ENCODE data around the gene FAM240B. TPM values are rescaled to one million over a fixed set of nuclear protein-coding genes. Genes with fewer than 3 reads are reported as not detected.

FAM240B gene
- total and polyA plus RNA-seq, 5 experiments from 2014 or later, result not detected

- POLR2A ChIA-PET, result no interaction called here
- DNase-seq (no peak), ATAC-seq (no peak)
- H3K4me1 Mint-ChIP-seq, result peaks cover 0 to 9% (median 4%) of the 10 kb centered on the region in 4 donors
- no peaks in the 10 kb centered on the region for H3K9me3 Mint-ChIP-seq
- no peaks in the 10 kb centered on the region for H3K36me3 Mint-ChIP-seq
- no peak overlapping the region for H3K27ac Mint-ChIP-seq
- H3K4me3 Mint-ChIP-seq, result no peak overlapping the region
- H3K27me3 Mint-ChIP-seq, result peaks cover 7 to 33% (median 9%) of the 10 kb centered on the region in 5 donors
Observed at GRCh38 chr9:38675831-38676230, 44.1 kb downstream of the FAM240B start.

DNA sequence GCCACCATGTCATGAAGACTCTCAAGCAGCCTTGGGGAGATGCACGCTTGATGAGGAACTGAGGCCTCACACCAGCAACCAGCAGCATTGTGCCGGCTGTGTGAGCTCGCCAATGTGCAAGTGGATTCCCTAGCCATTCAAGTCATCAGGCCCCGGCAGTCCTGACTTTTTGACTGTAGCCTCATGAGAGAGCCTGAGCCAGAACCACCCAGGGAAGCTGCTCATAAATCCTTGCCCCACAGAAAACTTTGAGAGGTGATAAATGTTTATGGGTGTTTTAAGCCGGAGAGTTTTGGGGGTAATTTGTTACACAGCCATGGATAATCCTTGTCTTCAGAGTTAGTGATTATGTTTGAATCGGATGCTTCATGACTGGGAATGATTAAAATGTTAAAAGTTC is 44.7 kb downstream of the FAM240B start:
- ATAC-seq (no peak), DNase-seq (no peak)
- Mint-ChIP-seq H3K4me3 (no peak overlapping the region), H3K9me3 (no peaks in the 10 kb centered on the region), H3K27ac (peak overlapping the region in 1 of 10 donors; percentile 25), H3K4me1 (peaks cover 0 to 9% (median 4%) of the 10 kb centered on the region in 4 donors), H3K36me3 (no peaks in the 10 kb centered on the region), H3K27me3 (peaks cover 5 to 30% (median 9%) of the 10 kb centered on the region in 5 donors)
- POLR2A ChIA-PET, result no interaction called here

DNA sequence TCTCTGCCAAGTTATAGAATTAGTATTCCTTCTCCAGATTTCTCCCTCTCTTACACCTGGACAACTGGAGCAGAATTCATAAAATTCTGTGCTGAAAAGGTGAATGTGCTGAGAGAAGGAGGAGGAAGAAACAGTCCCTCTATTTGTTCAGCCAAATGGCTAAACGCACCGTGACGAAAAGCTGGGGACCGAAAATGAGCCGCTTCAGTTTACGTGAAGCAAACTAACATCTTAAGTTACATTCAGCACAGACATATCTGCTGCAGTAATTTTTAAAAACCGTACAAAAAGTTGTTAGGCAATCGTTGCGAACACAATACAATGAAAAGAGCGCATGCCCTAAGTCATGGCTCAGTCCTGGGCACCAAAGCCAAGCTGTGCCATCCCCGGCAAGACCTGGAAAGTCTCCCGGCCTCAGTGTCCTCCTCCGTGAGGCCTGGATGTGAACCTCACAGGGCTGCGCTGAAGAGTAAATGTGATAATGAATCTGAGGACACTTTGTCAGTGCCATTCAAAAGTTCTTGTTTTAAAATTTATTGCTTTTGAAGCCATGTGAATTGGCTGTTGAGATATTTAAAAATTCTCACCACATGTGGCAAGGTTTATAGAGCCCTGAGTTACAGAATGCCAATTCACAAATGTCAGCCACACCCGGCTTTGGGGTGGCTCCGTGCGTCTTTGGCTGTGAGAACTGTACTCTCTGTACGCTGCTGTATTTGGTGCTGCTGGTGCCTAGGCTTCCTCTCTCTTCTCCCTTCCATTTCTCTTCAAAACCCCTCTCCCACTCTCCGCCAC is 46.3 kb downstream of the FAM240B start:
- H3K4me3 Mint-ChIP-seq, result no peak overlapping the region
- peaks cover 0 to 9% (median 4%) of the 10 kb centered on the region in 4 donors for H3K4me1 Mint-ChIP-seq
- peaks cover 8 to 31% (median 17%) of the 10 kb centered on the region in 5 donors for H3K27me3 Mint-ChIP-seq
- ATAC-seq (no peak), DNase-seq (no peak)
- peak overlapping the region in 1 of 10 donors; percentile 9 for H3K27ac Mint-ChIP-seq
- no peaks in the 10 kb centered on the region for H3K9me3 Mint-ChIP-seq
- POLR2A ChIA-PET, result no interaction called here
- no peaks in the 10 kb centered on the region for H3K36me3 Mint-ChIP-seq

DNA sequence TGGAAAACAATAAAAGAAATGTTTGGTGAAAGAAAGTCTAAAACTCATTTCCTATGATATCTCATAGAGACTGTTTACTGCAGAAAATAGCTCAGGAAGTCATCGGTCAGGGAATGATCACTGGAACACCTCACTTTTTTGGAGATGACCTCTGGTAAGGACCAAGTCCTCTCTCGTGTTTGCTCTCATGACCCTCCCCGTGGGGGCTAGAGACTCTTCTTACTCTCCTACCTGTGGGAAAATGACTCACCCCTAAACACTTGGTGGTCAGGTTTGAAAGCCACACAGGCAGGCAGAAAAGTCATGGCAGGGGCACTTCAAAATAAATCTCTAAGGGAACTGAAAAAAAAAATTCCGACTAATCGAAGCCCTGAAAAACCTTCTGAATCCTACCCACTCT is 48.2 kb downstream of the FAM240B start:
- no peak for DNase-seq
- Mint-ChIP-seq H3K36me3 (no peaks in the 10 kb centered on the region), H3K4me3 (no peak overlapping the region), H3K27me3 (peaks cover 5 to 28% (median 14%) of the 10 kb centered on the region in 5 donors), H3K4me1 (peaks cover 0 to 9% (median 3%) of the 10 kb centered on the region in 4 donors), H3K27ac (no peak overlapping the region), H3K9me3 (no peaks in the 10 kb centered on the region)
- POLR2A ChIA-PET, result no interaction called here
- ATAC-seq, result no peak

- Mint-ChIP-seq H3K36me3 (no peaks in the 10 kb centered on the region), H3K9me3 (no peaks in the 10 kb centered on the region), H3K27me3 (peaks cover 5 to 28% (median 14%) of the 10 kb centered on the region in 5 donors), H3K4me3 (no peak overlapping the region), H3K4me1 (peaks cover 0 to 9% (median 3%) of the 10 kb centered on the region in 4 donors), H3K27ac (peak overlapping the region in 1 of 10 donors; percentile 11)
- ATAC-seq, result no peak
- POLR2A ChIA-PET, result no interaction called here
- DNase-seq, result no peak
Observed at GRCh38 chr9:38671372-38671731, 48.6 kb downstream of the FAM240B start.

GRCh38 chr9:38670542-38671371 is 49.2 kb downstream of the FAM240B start:
- Mint-ChIP-seq H3K27me3 (peaks cover 5 to 28% (median 11%) of the 10 kb centered on the region in 5 donors), H3K36me3 (no peaks in the 10 kb centered on the region), H3K9me3 (no peaks in the 10 kb centered on the region), H3K4me3 (no peak overlapping the region), H3K4me1 (peaks cover 0 to 9% (median 3%) of the 10 kb centered on the region in 4 donors), H3K27ac (no peak overlapping the region)
- ATAC-seq, result no peak
- POLR2A ChIA-PET, result no interaction called here
- no peak for DNase-seq

DNA sequence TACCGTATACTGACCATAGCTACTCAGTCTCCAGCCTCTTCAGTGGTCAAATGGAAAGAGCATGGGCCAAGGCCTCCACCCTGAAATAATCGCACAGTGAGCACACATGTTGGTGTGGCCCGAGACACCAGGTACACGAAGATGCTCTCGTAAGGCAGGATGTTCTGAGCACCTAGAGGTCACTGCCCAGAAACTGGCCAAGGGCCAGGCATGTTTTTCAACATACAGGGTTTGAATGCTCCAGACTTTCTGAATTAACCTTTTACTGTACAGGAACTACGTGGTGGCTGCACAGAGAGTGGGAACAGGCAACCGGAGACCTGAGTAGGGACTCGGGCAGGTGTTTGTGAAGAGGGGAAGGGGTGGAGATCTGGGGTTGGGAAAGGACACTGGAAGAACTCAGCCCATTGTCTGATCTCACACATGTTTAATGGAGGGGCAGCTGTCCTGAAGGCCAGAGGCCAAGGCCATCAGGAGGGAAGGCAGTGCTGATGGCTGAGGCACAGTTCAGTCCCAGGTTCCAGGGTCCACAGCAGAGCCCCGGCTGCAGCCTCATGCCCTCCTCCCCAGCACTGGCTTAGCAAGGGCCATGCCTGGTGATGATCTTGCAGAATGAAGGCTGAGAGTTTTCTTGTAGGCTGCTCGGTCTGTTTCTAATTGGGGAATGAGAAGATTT is 51.0 kb downstream of the FAM240B start:
- no peak for DNase-seq
- no peaks in the 10 kb centered on the region for H3K36me3 Mint-ChIP-seq
- peaks cover 0 to 8% (median 3%) of the 10 kb centered on the region in 4 donors for H3K4me1 Mint-ChIP-seq
- ATAC-seq, result no peak
- peaks cover 4 to 22% (median 11%) of the 10 kb centered on the region in 5 donors for H3K27me3 Mint-ChIP-seq
- H3K9me3 Mint-ChIP-seq, result peaks cover 0 to 2% (median 0%) of the 10 kb centered on the region in 9 donors
- H3K27ac Mint-ChIP-seq, result peak overlapping the region in 1 of 10 donors; percentile 14
- no peak overlapping the region for H3K4me3 Mint-ChIP-seq
- POLR2A ChIA-PET, result no interaction called here

DNA sequence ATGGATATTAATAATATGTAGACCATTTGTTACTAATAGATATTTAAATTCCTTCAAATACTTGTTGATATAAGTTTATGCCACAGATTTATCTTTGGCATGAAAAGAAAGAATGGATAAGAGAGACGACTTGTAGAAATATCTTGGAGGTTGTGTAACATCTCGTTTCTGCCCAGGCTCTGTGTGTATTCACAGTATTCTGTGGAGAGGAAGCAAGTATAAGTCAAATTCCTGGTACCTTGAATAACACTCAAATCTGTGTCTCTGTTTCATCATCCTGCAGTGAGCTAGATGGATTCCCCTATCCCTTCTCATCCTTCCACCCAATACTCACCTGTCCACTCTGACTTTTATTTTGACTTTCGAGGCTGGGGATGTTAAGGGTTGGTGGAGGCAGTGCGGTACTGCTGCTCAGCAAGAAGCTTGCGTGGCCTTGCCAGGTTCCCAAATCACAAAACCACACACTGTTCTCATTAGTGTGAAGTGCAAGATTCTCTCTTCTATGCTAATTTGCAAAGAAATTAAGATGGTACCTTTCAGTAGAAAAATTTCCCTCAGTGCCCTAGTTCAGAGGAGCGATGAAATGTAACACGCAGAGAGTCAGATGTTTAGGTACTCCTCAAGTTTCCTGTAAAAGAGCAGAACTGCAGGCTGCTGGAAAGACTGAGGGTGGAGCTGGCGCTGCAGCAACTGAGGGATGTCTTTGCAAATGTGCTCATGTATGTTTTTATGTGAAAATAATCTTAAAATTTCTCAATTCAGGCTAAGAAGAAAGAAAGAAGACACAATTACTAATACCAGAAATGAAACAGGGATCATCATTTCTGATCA is 57.0 kb downstream of the FAM240B start:
- Mint-ChIP-seq H3K4me1 (no peaks in the 10 kb centered on the region), H3K36me3 (no peaks in the 10 kb centered on the region), H3K9me3 (peaks cover 0 to 2% (median 0%) of the 10 kb centered on the region in 9 donors), H3K4me3 (no peak overlapping the region), H3K27me3 (peaks cover 5 to 28% (median 17%) of the 10 kb centered on the region in 5 donors), H3K27ac (no peak overlapping the region)
- ATAC-seq (no peak), DNase-seq (no peak)
- POLR2A ChIA-PET, result no interaction called here

DNA sequence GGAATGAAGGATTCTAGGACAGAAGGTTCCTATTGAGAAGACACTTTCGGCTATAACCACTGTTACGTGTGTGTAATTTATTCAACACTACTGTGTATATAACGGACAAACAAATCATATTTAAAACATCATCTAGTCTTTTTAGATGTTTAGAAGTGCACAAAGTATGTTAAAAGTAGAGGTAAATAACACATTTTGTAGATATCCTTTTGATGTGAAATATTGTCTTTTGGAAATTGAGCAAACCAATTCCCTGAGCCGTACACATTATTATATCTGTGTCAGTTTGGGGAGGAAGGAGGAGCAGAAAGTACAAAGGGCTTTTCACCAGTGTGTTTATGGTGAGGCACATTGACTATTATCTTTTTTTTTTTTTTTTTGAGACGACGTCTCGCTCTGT is 60.4 kb downstream of the FAM240B start:
- Mint-ChIP-seq H3K9me3 (peaks cover 0 to 2% (median 0%) of the 10 kb centered on the region in 9 donors), H3K4me1 (no peaks in the 10 kb centered on the region), H3K27ac (no peak overlapping the region), H3K4me3 (no peak overlapping the region), H3K36me3 (no peaks in the 10 kb centered on the region), H3K27me3 (peaks cover 4 to 35% (median 16%) of the 10 kb centered on the region in 5 donors)
- DNase-seq (no peak), ATAC-seq (no peak)
- POLR2A ChIA-PET, result no interaction called here

DNA sequence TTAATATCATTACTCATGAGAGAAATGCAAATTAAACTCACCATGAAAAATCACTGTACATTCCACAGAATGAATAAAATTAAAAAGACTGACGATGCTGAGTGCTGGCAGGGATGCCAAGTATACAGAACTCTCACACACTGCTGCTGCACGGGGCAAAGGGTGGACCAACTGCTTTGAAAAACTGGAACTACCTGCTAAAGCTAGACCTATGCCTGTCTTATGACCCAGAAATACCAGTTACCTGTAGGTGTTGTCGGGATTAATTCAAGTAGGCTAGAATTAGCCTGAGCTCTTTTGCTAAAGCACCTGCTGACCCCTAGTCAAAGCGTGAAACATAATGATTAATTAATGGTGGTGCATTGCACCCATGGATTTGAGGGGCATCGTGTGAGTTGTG is 63.0 kb downstream of the FAM240B start:
- no peak for DNase-seq
- Mint-ChIP-seq H3K4me1 (no peaks in the 10 kb centered on the region), H3K4me3 (no peak overlapping the region), H3K36me3 (no peaks in the 10 kb centered on the region), H3K27me3 (peaks cover 4 to 26% (median 16%) of the 10 kb centered on the region in 5 donors), H3K9me3 (no peaks in the 10 kb centered on the region), H3K27ac (no peak overlapping the region)
- POLR2A ChIA-PET, result no interaction called here
- ATAC-seq, result no peak

- H3K27ac Mint-ChIP-seq, result no peak overlapping the region
- H3K27me3 Mint-ChIP-seq, result peaks cover 9 to 17% (median 11%) of the 10 kb centered on the region in 5 donors
- no peaks in the 10 kb centered on the region for H3K36me3 Mint-ChIP-seq
Observed at GRCh38 chr9:38652486-38652885, 67.4 kb downstream of the FAM240B start.

GRCh38 chr9:38652044-38652443 is 67.9 kb downstream of the FAM240B start:
- Mint-ChIP-seq H3K27ac (no peak overlapping the region), H3K36me3 (no peaks in the 10 kb centered on the region), H3K9me3 (no peaks in the 10 kb centered on the region), H3K4me3 (no peak overlapping the region), H3K27me3 (peaks cover 8 to 17% (median 11%) of the 10 kb centered on the region in 5 donors), H3K4me1 (no peaks in the 10 kb centered on the region)
- DNase-seq (no peak), ATAC-seq (no peak)
- POLR2A ChIA-PET, result no interaction called here

More at GRCh38 chr9:38652486-38652885, 67.4 kb downstream of the FAM240B start:
- POLR2A ChIA-PET, result no interaction called here
- ATAC-seq (no peak), DNase-seq (no peak)
- H3K9me3 Mint-ChIP-seq, result no peaks in the 10 kb centered on the region
- no peaks in the 10 kb centered on the region for H3K4me1 Mint-ChIP-seq
- no peak overlapping the region for H3K4me3 Mint-ChIP-seq

All from naive thymus-derived CD8-positive, alpha-beta T cell (primary cell).